ENCODE results near the gene ZCRB1. TPM values are rescaled to one million over a fixed set of nuclear protein-coding genes. Genes with fewer than 3 reads are reported as not detected.

The ZCRB1 gene
- total RNA-seq, 1 donor from 2014 or later = 42.4 TPM

DNA sequence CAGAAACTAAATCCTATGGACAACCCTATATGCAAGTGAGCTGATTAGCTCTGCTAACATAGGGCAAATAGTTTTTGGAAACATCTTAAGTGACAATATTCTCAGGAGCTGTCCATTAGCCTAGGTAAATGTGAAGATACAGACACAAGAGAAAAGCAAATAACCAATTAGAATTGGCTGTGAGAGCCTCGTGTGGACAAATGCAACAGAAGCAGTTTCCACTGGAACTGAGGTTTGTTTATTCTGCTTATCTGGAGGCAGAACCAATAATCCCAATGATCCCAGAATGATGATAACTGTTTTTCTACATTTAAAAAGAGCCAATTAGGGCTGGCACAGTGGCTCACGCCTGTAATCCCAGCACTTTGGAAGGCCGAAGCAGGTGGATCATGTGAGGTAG lies 44.6 kb downstream of the ZCRB1 start:
- DNase-seq (ENCODE audit: low spot score) = no peak

DNA sequence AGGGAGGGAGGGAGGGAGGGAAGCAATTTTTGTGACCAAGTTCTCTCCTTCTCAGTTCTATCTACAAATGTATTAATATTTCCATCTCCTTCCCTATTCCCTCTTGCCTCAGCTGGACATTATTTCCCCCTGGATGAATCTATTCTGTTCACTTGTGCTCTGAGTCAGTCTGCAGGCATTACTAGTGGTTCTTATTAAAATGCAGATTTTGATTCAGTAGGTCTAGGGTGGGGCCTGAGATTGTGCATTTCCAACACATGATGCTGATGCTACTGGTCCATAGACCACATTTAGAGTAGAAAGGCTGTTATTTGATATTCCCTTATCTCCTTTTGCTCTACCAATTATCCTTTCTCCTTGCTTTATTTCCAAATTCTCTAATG lies 47.8 kb downstream of the ZCRB1 start:
- DNase-seq (ENCODE audit: low spot score) = no peak

DNA sequence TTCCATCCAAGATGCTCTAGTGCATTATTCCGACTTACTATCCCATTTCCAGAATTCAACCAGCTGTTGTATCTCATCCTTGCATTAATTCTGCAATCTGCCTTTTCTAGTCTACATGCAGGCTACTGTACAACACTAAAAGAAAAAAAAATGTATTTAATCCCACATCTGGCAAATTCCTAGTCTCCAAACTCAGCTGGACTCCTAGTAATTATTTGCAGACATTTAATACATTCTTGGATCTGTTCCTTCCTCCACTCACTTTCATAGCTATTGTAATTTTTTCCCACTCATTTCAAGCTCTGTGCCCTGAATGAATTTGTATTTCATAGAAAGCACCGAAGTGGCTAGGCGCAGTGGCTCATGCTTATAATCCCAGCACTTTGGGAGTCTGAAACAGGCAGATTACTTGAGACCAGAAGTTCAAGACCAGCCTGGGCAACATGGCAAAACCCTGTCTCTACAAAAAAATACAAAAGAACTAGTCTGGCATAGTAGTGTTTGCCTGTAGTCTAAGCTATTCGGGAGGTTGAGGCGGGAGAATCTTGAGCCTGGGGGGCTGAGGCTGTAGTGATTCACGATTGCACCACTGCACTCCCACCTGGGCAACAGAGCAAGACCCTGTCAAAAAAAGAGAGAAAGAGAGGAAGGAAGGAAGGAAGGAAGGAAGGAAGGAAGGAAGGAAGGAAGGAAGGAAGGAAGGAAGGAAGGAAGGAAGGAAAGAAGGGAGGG lies 48.3 kb downstream of the ZCRB1 start:
- DNase-seq (ENCODE audit: low spot score) = peak; percentile 86

DNA sequence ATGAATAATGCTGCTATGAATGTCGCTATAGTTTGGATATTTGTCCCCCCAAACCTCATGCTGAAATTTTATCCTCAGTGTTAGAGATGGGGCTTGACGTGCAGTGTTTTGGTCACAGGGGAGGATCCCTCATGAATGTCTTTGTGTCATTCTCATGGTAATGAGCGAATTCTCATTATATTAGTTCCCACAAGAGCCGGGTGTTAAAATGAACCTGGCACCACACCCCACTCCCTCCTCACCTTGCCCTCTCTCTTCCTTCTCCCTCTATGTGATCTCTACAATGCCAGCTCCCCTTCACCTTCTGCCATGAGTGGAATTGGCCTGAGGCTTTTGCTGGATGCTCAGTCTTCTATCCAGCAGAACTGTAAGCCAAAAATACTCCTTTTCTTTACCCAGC lies 50.4 kb downstream of the ZCRB1 start:
- no peak for DNase-seq (ENCODE audit: low spot score)

DNA sequence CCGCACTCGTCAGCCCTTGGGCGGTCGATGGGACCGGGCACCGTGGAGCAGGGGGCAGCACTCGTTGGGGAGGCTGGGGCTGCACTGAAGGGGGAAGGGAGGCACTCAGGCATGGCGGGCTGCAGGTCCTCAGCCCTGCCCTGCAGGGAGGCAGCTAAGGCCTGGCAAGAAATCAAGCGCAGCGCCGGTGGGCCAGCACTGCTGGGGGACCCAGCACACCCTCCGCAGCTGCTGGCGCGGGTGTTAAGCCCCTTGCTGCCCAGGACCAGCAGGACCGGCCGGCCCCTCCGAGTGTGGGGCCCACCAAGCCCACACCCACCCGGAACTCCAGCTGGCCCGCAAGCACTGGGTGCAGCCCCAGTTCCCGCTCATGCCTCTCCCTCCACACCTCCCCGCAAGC lies 52.2 kb downstream of the ZCRB1 start:
- DNase-seq (ENCODE audit: low spot score) = no peak

DNA sequence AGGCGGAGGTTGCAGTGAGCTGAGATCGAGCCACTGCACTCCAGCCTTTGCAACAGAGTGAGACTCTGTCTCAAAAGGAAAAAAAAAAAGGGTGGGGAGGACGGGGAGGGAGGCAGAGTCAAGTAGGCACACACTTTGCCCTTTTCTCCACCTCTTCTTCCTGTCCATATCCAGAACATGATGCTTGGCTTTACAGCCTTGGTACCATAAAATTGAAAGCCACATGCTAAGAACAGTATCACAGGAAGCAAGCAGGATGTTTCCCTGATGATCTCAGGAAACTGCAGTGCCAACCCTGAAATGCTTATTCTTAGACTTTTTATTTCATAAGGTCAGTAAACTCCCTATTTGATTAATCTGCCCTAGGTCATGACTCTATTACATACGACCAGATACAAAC lies 55.3 kb downstream of the ZCRB1 start:
- DNase-seq (ENCODE audit: low spot score) = no peak

DNA sequence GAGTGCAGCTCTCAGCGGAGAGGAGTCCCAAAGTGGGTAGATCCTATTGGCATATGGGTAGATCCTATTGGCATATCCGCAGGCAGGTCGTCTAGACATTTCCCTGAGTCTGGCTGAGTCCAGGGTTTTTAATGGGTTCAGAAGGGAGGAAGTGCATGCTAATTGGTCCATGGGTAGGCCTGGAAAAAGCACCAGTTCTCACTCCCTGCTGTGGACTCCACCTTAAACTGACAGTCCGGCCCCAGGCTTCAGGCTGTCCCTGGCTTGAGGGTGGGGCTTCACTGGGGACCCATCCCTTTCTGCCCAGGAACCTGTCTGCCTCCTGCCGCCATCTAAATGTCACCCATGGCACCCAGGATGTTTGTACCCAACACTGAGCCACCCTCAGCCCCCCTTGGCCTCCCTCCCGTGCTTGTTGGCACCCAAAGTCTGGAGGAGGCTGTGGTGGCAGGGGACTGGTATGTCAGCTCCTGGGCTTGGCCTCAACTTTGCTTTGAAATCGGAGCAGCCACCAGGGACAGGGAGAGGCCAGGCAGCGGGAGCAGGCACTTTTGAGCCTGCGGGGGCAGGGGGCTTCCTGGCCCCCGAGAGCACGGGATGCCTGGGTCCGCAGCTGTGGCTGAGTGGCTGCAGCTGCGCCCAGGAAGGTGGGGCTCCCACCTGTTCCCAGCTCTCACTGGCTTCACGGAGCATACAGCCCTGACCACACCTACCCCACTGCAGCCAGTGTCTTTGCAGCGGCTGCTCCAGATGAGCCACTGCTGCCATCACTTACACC lies 58.3 kb downstream of the ZCRB1 start:
- no peak for DNase-seq (ENCODE audit: low spot score)

DNA sequence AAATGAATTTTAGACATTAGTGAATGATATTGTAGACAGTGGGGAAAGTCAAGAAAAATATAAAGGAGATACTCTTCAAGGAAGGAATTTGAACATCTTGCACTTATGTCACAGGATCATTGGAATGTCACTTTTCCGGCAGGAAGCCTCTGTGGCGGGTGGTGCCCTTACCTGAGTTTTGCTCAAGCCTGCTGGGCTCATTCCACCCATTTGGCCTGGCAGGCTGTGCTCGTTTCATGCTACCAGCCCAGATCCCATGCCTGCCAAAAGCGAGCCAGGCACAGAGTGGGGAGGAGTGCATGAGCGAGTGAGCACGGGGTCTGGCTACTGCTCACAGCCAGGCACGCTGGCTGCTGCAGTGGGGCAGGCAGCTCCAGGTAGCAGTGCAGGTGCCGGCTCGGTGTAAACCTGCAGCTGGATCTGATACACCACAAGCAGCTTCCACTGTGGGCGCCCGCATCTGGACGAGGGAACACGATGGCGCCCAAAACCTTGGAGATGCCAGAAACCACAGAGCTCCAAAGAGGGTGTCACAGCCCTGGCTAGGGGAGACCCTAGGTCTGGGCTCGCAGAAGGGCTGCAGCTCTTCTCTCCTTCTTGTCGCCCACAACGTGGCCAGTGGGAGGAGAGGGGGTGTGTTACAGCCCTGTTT lies 59.2 kb downstream of the ZCRB1 start:
- DNase-seq (ENCODE audit: low spot score) = no peak

DNA sequence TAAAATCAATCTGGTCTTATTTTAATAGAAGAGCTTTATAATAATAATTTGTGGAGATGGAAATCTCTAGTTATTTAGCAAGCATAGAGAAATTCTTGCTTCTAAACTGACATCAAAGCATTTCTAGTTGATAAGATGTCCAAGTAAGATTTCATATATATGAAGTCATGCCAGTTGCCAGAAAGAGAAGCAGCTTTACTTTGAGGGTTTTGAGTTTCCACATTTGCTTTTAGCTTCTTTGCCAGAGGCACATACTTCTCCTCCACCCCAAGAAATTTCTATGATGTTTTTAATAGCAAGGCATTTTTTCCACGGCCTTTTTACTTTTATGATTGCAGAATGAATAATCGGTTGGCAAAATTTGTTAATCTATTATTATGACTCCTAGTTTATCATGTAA lies 63.6 kb downstream of the ZCRB1 start:
- DNase-seq (ENCODE audit: low spot score) = peak; percentile 91

Other genes with a start within 250 kb of the ZCRB1 start
- gene GXYLT1, start 181.2 kb downstream of the ZCRB1 start, total RNA-seq (ENCODE audit: insufficient read depth, low replicate concordance) = 22.1 TPM
- 29.1 TPM for gene YAF2, start 87.8 kb downstream of the ZCRB1 start, total RNA-seq (ENCODE audit: insufficient read depth, low replicate concordance)
- gene PPHLN1, start 73 bp upstream of the ZCRB1 start, total RNA-seq (ENCODE audit: insufficient read depth, low replicate concordance) = 122 TPM

Measured in umbilical cord (tissue), 2 donors.